ENCODE results near the gene BANF2.

DNA sequence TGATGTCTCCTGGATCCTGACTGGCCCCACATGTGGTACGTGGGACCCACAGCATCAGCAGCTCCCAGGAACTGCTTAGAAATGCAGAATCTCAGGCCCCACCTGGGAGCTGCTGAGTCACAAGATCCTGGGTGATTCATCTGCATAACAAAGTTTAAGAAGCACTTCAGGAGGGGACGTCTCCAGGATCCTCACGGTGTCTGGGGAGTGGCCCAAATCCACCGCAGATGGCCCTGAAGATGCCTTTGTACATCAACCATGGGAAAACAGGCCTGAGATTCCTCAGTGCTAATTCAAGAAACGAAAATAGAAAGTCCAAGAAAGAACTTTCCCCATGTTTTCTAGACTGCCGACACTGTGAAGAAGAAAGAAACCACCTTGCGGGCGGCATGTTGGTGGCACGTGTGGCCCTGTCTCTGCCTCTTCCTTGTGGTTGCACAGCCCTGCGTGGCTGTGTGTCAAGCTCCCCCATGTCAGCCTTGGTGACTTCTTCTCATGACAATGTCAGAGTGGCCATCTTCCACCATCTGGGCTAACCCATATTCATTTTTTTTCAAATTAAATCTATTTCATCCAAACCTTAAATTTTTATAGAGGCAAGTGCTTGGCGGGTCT lies 43.8 kb upstream of the BANF2 start:
- TF ChIP-seq EZH2 (IDR thresholded peaks at IDR 0.05), result no peak
- TF ChIP-seq CTCF (IDR thresholded peaks at IDR 0.05), result no peak
